ENCODE data around the gene PACRG.

- no peak for TF ChIP-seq CBX2 (IDR thresholded peaks at IDR 0.05; ENCODE audit: low read depth, low read length)
- no peak for TF ChIP-seq CBX2 (CRISPR knock-in tag; IDR thresholded peaks at IDR 0.05; ENCODE audit: low read depth)
- no peak for TF ChIP-seq CTCF (CRISPR knock-in tag; IDR thresholded peaks at IDR 0.05)
- no peak for TF ChIP-seq FOXJ3 (CRISPR knock-in tag; IDR thresholded peaks at IDR 0.05; ENCODE audit: borderline replicate concordance)
- no peak for TF ChIP-seq HNRNPK (IDR thresholded peaks at IDR 0.05; ENCODE audit: low read depth, low read length, poor library complexity, severe bottlenecking)
These were observed 570.5 kb downstream of the PACRG start for GRCh38 chr6:163298079-163298830.
